MCF 10A (cell line): ENCODE data around the gene CNTNAP4. TPM values are rescaled to one million over a fixed set of nuclear protein-coding genes. Genes with fewer than 3 reads are reported as not detected.

ENCODE experiments used
- BruUV-seq: library from RNA; stranded (reverse); fragments of 400-500 nt; replicated peaks from 2 replicates; lab custom pipeline; 2021; lab: Mats Ljungman, UMichigan
- CTCF ChIA-PET: fragments of 300-600 bp; sonication (Branson Sonifier 250); formaldehyde crosslinking; extraction: SDS; loops from one replicate; lab custom pipeline; 2021; ENCODE audit warnings: antibody characterized with exemption, inconsistent platforms; lab: Yijun Ruan, JAX
- POLR2A ChIA-PET: fragments of 300-600, 350-650 bp; sonication (Branson Sonifier 250); formaldehyde crosslinking; extraction: SDS; loops from one replicate; lab custom pipeline; 2020; ENCODE audit warnings: antibody characterized with exemption, inconsistent platforms; lab: Yijun Ruan, JAX
- DNase-seq: peaks from one replicate; pipeline ENCODE4 v3.0.0-alpha.2; 2018; ENCODE audit not compliant: unreplicated experiment
- H3K27ac Mint-ChIP-seq: one replicate; pipeline ENCODE4 v1.8.0; 2022; ENCODE audit warnings: mild to moderate bottlenecking, low read depth, mixed read lengths; ENCODE audit not compliant: unreplicated experiment
- H3K27me3 Mint-ChIP-seq: one replicate; pipeline ENCODE4 v1.8.0; 2022; ENCODE audit warnings: mixed read lengths; ENCODE audit not compliant: insufficient read depth, unreplicated experiment
- H3K36me3 Mint-ChIP-seq: one replicate; pipeline ENCODE4 v1.8.0; 2022; ENCODE audit warnings: mild to moderate bottlenecking, moderate library complexity, mixed read lengths; ENCODE audit not compliant: insufficient read depth, unreplicated experiment
- H3K4me1 Mint-ChIP-seq: one replicate; pipeline ENCODE4 v1.8.0; 2022; ENCODE audit warnings: mixed read lengths; ENCODE audit not compliant: insufficient read depth, unreplicated experiment
- H3K4me3 Mint-ChIP-seq: one replicate; pipeline ENCODE4 v1.8.0; 2022; ENCODE audit warnings: mild to moderate bottlenecking, moderate library complexity, mixed read lengths; ENCODE audit not compliant: unreplicated experiment
- H3K9me3 Mint-ChIP-seq: one replicate; pipeline ENCODE4 v1.8.0; 2022; ENCODE audit warnings: mixed read lengths; ENCODE audit not compliant: unreplicated experiment
- CTCF ChIP-seq: fragments of 200-600 bp; IDR thresholded peaks from one replicate; pipeline ENCODE4 v1.8.0; 2022; ENCODE audit warnings: antibody characterized with exemption, mild to moderate bottlenecking; ENCODE audit not compliant: unreplicated experiment
- intact Hi-C: fragments of 100-400 bp; cut with micrococcal nuclease; formaldehyde crosslinking; loops from 2 replicates; pipeline ENCODE4 v1.14.1; 2022
- total RNA-seq: library from RNA; stranded (reverse); gene quantifications from 2 replicates; pipeline ENCODE4 v1.2.3, GENCODE V29; 2022

The CNTNAP4 gene
- total RNA-seq, 1 experiment from 2014 or later = not detected

GRCh38 chr16:76577003-76577402 lies 299.8 kb downstream of the CNTNAP4 start:
- DNase-seq = no peak
- no peaks in the 10 kb centered on the region for H3K9me3 Mint-ChIP-seq
- H3K36me3 Mint-ChIP-seq = no peaks in the 10 kb centered on the region
- no TSS peak for BruUV-seq
- H3K4me1 Mint-ChIP-seq = no peaks in the 10 kb centered on the region
- no peaks in the 10 kb centered on the region for H3K27me3 Mint-ChIP-seq
- ChIA-PET CTCF (interaction anchor here (0.6 kb wide), 1 partner anchor 9 kb away, joined by 3 read pairs; no protein-coding TSS in a partner anchor), POLR2A (no interaction called here)
- TF ChIP-seq CTCF = no peak
- H3K27ac Mint-ChIP-seq = no peak overlapping the region
- intact Hi-C loops = no loop called here
- H3K4me3 Mint-ChIP-seq = no peak overlapping the region

GRCh38 chr16:76579277-76579922 lies 302.2 kb downstream of the CNTNAP4 start:
- Mint-ChIP-seq H3K27ac (no peak overlapping the region), H3K4me1 (peaks cover 9% of the 10 kb centered on the region), H3K36me3 (no peaks in the 10 kb centered on the region), H3K27me3 (no peaks in the 10 kb centered on the region), H3K4me3 (no peak overlapping the region), H3K9me3 (no peaks in the 10 kb centered on the region)
- POLR2A ChIA-PET = no interaction called here
- no TSS peak for BruUV-seq
- DNase-seq = no peak
- intact Hi-C loops = no loop called here
- CTCF ChIA-PET = interaction anchor here (0.6 kb wide), 1 partner anchor 300 kb away, joined by 3 read pairs; no protein-coding TSS in a partner anchor
- TF ChIP-seq CTCF = no peak

GRCh38 chr16:76583466-76583865 lies 306.3 kb downstream of the CNTNAP4 start:
- DNase-seq = peak; percentile 24
- intact Hi-C loops = no loop called here

GRCh38 chr16:76583945-76584344 lies 306.7 kb downstream of the CNTNAP4 start:
- no peak overlapping the region for H3K27ac Mint-ChIP-seq
- no peak for DNase-seq
- ChIA-PET CTCF (interaction anchor here (0.7 kb wide), 1 partner anchor 8 kb away, joined by 3 read pairs; no protein-coding TSS in a partner anchor), POLR2A (no interaction called here)
- peaks cover 9% of the 10 kb centered on the region for H3K4me1 Mint-ChIP-seq
- no peaks in the 10 kb centered on the region for H3K9me3 Mint-ChIP-seq
- no peaks in the 10 kb centered on the region for H3K36me3 Mint-ChIP-seq
- no peak overlapping the region for H3K4me3 Mint-ChIP-seq
- intact Hi-C loops = no loop called here
- no TSS peak for BruUV-seq
- no peak for TF ChIP-seq CTCF
- no peaks in the 10 kb centered on the region for H3K27me3 Mint-ChIP-seq

More at GRCh38 chr16:76583466-76583865, 306.3 kb downstream of the CNTNAP4 start:
- TF ChIP-seq CTCF = no peak
- POLR2A ChIA-PET = no interaction called here
- Mint-ChIP-seq H3K9me3 (no peaks in the 10 kb centered on the region), H3K36me3 (no peaks in the 10 kb centered on the region), H3K4me3 (no peak overlapping the region), H3K4me1 (peaks cover 9% of the 10 kb centered on the region), H3K27me3 (no peaks in the 10 kb centered on the region), H3K27ac (no peak overlapping the region)
- no TSS peak for BruUV-seq
- CTCF ChIA-PET = no interaction called here
